Measurements from ENCODE around the gene HPN.

GRCh38 chr19:35041548-35042055, at the start of gene HPN:
- TF ChIP-seq CTCF (IDR thresholded peaks at IDR 0.05; ENCODE audit: insufficient read depth, low read length, poor library complexity, severe bottlenecking) (no peak), EZH2phosphoT487 (conservative IDR thresholded peaks at IDR 0.05; ENCODE audit: low read length) (no peak)

Measured in SU-DHL-6 (cell line).